Measurements from ENCODE around the gene UMODL1.

Gene UMODL1

DNA sequence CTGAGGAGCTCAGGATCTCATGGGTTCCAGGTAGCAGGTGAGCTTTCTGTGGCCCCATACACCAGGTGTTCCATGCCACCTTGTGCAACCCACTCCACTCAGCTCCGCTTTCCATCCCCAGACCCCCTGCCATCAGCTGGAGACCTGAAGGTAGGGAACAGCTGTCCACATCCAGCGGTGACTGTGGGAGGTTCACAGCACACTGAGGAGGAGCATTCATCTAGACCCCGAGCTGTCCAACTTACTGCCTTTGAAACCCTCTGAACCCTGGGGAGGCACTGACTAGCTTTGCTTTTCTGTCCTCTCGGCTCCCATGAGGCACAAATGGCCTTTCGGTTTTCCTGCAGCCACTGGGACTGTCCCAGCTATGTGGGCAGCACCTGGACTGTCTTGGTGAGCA is 119.9 kb downstream of the UMODL1 start:
- TF ChIP-seq, protein P1, sequence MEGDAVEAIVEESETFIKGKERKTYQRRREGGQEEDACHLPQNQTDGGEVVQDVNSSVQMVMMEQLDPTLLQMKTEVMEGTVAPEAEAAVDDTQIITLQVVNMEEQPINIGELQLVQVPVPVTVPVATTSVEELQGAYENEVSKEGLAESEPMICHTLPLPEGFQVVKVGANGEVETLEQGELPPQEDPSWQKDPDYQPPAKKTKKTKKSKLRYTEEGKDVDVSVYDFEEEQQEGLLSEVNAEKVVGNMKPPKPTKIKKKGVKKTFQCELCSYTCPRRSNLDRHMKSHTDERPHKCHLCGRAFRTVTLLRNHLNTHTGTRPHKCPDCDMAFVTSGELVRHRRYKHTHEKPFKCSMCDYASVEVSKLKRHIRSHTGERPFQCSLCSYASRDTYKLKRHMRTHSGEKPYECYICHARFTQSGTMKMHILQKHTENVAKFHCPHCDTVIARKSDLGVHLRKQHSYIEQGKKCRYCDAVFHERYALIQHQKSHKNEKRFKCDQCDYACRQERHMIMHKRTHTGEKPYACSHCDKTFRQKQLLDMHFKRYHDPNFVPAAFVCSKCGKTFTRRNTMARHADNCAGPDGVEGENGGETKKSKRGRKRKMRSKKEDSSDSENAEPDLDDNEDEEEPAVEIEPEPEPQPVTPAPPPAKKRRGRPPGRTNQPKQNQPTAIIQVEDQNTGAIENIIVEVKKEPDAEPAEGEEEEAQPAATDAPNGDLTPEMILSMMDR (conservative IDR thresholded peaks at IDR 0.05): no peak
- no peak overlapping the region for H3K27ac ChIP-seq

DNA sequence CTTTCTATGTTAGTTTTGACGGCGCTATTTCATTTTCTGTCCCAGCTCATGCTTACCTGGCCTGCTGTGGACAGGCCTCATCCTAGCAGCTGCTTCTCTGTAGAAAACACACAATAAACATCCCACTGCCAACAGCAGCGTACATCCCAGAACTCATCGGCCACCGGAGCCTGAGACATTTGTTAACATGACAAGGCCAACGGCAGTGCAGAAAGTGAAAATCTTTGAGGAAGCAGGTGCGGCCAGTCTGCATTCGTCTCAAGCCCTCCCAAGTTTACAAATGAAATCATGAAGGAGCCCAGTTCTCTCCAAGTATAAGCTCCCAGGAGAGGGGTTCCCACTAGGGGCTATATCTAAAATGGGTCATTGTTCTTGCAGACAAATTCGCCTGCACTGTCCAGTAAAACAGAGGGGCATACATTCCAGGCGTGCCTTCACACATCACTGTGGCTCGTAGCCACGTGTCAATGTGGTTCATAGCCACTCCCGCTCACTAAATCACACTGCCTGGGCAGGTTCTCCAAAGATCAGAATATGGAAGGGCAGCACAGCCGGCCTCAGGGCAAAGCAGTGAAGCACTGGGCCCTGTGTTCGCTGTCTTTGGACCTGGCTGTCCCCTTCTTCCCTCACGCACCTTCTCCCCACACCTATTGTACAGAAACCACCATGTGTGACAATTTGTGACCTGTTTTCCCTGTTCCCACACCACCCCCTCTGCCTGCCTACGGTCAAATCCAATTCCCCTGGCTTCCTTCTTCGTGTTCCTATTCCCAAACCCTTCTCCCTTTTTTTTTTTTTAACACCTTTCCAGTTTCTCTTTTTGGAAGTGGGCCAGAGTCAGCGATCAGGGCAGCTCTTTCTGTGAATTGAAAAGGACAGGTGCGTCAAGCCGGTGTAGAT is 120.8 kb downstream of the UMODL1 start:
- H3K27ac ChIP-seq: no peak overlapping the region
- TF ChIP-seq, protein P1 (conservative IDR thresholded peaks at IDR 0.05): no peak
